ENCODE results near the gene TBXAS1.

The TBXAS1 gene

DNA sequence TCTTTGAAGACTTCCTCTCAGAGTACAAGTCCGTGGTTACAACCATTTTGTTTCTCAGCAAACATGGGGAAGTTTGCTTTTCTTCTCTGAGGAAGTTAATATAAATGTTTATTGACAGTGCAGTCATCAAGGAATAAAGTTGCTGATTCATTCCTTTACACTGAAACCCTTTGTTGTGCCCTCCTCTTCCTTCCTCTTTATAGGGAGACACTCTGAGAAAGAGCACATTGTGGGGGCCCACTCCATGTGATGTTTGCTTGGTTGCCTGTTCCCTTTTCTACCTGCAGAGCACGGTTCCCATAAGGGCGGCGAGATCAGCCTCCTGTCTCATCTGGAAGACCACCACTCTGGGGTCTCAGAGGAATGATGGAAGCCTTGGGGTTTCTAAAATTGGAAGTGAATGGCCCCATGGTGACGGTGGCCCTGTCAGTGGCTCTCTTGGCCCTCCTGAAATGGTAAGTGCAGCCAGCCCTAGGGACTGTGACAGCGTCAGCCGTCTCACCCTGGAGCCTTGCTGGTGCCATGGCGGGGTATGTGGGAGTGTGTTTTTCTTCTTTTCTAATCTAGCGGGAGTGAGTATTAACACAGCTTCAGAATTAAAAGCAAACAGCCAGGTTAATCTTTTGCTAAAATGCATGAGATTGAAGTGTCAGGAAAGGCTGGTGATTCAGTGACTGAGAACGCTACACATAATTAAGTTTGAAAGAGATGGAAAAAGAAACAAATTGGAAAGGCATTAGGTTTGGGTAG lies at the start of gene TBXAS1:
TBXAS1 (plus strand) TSS at position 240 of the 750 bp plus-strand sequence; CDS start at position 367, 127 bp downstream.
- DNase-seq, result peak; percentile 85

DNA sequence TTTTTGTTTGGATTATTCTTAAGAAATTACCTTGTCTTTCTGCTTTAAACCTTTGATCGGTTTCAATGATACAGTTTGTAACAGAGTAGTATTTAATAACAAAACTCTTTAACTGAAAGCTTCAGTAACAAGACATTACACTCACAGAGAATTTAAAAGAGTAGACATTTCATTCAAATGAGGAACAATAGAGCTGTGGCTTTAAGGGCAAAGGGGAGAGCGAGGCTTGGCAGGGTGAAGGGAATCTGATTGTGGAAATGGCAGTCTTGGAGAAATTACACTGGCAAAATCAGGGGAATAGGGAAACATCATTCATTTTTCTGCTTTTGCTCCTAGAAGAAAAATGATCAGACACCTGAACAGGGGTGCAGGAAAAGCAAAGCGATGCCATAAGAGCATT lies 46.1 kb upstream of the TBXAS1 start:
- no peak for DNase-seq

DNA sequence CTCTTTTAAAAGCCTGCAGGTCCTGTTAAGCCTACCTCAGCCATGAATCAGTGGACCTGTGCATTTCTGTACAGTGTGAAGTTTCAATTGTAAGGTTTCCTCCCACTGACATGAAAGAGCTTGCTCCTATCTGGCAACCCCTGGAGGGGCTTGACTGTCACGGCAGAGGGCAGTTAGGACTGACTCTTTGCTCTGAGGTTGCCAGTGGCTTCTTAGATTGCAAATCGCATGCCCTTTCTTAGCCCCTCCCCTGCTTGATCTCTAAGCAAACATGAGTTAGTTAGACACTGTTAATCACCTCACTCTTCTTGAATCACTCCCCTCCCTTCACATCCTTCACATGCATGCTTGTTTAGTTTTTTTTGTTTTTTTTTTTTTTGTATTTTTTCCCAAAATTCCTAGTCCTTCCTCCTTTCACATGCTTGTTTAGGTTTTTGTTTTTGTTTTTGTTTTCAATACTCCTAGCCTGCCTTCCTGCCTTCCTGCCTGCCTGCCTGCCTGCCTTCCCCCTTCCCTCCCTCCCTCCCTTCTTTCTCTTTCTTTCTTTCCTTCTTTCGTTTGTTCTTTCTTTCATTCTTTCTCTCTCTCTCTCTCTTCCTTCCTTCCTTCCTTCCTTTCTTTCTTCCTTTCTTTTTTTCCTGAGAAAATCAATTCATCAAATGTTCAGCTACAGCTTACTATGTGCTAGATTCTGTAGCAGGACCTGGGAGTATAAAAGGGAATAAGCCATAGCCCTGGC lies 45.2 kb upstream of the TBXAS1 start:
- DNase-seq, result no peak

DNA sequence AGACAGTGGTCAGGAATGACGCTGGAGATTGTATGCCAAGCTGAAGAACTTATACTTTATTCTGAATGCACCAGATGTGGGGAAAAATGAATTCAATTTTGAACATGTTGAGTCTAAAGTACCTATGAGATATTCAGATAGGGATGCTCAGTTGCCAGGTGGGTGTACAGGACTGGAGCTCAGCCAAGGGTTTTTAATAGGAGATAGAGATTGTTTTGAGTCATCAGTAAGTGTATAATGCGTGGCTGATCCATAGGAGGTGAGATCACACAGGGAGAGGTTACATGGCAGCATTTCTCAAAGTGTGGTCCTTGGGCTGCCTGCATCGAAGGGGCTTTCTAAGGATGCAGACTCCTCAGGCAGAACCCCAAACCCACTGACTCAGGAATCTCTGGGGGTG lies 44.4 kb upstream of the TBXAS1 start:
- no peak for DNase-seq

DNA sequence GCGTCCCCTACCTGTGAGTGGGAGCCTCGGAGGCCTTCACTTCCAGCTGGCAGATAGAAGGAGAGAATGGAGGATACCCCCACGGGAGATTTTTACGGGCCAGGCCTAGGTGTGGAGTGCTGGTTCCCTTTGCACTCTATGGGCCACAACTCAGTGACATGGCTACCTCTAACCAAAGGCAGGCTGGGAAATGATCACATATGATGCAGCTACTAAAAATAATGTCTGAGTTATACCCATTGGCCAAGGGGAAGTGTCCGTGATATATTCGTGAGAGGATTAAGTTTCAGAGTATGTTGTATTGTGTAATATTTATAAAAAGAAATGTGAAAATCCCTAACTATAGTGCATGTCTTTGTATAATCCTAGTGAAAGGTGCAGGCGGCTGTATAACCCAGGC lies 37.7 kb upstream of the TBXAS1 start:
- DNase-seq, result peak; percentile 66

DNA sequence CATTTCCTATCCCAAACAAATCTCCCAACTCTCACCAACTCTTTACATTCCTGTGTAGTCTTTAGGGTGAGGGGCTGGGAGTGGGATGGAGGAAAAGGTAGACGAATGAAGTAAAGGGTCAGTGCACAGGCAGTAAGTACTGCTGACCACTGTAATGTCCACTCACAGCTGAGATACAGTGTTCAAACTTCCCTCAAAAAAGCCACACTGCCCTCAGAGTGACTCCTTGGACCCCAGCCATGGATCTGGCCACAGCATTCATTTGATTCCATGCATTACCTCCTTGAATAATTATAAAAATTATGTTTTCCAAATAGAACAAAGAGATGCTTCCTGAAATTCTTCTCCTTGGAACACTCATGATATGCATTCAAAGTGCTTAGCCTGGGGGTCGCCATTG lies 31.5 kb upstream of the TBXAS1 start:
- DNase-seq, result no peak

DNA sequence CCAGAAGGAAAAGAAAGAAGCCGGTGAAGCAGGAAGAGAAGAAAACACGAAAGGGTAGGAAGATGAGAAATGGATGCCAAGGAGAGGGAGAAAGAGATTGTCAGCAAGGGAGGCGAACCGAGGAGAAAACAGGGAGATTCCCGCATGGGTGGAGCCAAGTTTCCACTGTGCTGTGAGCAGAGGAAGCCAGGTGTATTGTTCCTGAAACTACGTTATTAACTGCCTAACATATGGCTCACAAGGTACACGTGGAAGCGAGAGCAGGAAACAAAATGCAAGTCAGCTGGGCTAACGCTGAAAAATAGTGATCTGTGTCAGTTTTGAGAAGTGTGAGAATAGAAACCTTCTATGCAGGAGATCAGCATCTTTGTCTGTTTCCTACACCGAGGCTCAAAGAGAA lies 30.8 kb upstream of the TBXAS1 start:
- DNase-seq, result no peak

DNA sequence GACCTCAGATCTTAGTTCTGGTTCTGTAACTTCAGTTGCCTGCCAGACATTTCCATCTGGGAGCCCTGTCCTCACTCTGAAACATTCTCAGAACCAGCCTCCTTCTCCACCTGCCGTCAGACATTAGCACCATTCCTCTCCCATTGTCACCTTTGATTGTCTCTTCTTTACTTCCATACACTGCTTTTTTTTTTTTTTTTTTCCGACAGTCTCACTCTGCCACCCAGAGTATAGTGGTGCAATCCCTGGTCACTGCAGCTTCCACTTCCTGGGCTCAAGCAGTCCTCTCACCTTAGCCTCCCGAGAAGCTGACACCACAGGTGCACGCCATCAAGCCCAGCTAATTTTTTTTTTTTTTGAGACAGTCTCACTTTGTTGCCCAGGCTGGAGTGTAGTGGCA lies 30.2 kb upstream of the TBXAS1 start:
- DNase-seq, result no peak

DNA sequence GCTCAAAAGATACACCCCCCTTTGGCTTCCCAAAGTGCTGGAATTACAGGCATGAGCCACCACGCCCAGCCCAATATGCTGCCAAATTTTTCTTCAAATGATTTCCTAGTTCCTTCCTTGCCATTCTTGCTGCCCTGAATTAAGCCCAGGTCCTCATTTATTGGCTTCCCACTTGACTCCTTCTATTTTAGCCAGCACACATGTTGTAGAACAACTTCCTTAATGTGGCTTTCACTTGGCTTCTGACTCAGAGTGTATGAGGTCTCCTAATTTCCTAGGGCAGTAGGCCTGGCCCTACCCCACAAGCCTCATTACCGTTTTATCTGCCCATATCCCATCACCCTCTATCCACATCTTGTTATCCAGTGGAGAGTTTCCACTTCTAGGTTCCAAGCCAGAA lies 29.5 kb upstream of the TBXAS1 start:
- DNase-seq, result peak; percentile 80

DNA sequence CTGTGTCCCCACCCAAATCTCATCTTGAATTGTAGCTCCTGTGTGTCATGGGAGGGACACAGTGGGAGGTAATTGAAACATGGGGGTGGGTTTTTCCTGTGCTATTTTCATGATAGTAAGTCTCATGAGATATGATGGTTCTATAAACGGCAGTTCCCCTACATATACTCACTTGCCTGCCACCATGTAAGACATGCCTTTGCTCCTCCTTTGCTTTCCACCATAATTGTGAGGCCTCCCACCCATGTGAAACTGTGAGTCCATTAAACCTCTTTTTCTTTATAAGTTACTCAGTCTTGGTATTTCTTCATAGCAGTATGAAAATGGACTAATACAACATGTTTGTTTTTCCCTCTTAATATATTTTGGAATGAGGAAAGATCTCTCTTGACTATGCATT lies 24.5 kb upstream of the TBXAS1 start:
- DNase-seq, result no peak

DNA sequence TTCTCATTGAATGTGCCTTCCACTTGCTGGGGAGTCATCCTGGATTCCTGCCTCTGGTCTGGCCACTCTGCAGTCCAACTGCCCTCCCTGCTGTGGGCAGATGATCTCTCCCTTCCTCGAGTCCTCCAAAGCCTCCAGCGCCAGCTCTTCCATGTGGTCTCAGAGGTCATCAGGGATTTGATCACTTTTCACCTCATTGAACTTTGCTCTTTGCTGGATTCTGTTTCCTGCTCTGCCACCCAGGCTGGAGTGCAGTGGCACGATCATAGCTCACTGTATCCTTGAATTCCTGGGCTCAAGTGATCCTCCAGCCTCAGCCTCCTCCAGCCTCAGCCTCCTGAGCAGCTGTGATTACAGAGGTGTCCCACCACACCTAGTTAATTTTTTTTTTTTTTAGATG lies 22.1 kb upstream of the TBXAS1 start:
- DNase-seq, result no peak

DNA sequence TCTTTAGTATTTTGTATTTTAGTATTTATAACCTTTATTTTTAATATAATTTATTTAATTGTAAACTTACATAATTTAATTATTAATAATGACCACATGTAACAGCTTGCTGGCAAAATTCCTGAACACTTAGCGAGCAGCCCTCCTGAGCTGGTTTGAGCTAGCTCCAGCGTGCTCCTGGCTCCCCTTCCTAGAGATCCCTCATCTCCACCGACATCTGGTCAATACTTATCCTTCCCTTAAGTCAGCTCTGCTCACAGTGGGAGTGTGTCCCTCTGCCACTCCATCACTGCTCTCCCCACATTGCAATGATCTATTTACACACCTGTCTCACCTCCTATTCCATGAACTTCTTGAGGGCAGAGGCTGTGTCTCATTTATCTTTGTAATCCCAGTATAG lies 20.6 kb upstream of the TBXAS1 start:
- DNase-seq, result no peak

DNA sequence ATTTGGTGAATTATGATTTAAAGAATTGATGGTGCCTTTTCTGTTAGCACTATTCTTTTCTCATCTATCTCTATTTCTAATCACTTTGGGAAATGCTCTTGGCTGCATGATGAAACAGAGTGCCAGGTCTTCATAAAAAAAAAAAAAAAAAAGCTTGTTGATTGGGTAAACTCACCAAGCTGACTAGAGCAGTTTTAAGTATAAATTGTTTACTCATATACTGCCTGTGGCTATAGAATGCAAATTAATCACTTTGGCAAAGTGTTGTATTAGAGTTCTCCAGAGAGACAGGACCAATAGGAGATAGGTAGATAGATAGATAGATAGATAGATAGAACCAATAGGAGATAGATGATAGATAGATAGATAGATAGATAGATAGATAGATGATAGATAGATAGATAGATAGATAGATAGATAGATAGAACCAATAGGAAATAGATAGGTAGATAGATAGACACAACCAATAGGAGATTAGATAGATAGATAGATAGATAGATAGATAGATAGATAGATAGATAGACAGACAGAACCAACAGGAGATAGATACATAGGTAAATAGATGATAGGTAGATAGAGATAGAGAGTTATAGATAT lies 20.1 kb upstream of the TBXAS1 start:
- no peak for DNase-seq

DNA sequence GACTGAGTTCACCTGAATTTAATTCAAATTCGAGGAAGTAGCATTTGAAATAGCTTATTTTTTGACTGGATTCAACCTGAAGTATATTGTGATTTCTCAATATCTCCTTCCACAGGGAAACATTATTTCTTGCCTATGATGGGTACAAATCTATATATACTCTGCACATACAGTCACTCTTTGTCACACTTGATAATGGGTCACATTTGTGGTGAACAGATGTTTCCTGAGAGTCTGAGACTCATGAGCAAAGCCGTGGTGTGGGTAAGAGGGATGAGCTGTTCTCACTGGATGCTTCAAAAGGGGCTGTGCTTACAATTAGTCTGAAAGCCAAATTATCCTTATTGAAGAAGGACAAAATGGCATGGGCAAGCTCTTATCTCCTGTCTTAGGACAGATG lies 18.0 kb upstream of the TBXAS1 start:
- peak; percentile 29 for DNase-seq

DNA sequence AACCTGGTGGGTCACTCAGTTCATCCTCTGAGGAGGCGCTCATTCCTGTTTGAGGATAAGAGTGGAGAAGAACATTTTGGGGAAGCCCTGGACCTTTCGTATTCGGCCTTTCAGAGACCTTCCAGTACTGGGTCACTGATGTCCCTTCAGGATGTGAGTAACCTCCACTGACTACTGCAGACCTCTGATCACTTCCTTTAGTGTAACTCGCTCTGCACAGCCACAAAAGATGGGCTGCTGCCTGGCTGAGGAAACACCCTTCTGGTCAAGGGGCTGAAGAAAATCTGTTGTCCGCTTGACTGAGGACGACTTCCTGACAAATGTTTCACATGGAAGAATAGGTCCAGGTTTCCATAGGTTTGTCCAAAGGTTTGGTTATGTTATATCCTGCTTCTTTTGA lies 15.9 kb upstream of the TBXAS1 start:
- DNase-seq, result peak; percentile 27

DNA sequence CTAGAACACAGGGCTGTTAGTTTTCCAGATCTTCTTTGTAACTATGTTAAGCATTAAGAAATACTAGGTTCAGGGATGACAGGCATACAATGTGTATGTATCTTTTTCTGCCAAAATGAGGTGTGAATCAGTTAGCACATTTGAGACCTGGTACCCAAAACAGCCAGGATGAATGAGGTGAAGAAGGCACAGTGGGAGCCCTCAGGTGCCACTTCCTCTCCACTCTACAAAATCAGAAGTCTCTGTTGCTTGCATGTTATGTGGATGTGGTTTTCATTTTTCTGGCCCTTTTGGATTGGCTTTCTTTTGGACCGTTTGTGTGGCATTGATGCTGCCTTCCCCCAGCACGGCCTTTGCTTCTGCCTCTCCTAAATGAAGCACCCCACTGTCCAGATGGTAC lies 15.4 kb upstream of the TBXAS1 start:
- DNase-seq, result no peak

DNA sequence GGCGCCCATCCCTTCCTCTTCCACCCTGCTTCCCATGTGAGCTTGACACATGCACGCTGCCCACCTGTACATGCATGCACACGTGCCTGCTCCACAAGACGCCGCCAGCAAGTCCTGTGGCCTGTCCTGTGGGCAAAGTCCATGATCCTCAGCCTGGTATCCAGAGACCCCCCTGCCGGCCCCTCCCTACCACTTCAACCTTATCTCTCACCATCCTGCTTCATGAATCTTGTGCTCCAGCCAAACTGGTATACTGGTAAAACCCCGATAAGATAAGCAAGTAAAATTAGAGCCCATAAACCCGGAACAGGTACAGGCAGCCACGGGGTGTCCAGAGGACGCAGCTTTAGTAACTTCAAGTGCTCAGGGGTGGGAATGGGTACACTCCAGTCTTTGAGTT lies 11.8 kb upstream of the TBXAS1 start:
- no peak for DNase-seq

DNA sequence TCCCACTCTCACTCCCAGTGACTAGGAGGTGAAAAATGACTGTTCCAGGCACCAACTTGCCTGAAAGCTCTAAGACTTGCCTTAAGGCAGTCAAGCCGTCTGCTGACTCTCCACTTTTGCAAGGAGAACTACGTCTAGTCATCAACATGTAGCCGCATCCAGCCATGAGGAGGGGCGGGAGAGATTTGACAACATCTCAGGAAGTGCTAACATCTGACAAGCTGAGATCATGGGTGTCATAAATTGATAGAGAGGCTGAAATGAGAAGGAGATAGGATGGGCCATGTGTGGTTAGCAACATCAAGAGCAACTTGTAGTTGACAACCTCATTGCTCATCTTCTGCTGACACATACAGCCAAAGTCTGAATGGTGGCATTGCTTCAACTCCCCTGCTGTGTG lies 9.0 kb upstream of the TBXAS1 start:
- peak; percentile 81 for DNase-seq

DNA sequence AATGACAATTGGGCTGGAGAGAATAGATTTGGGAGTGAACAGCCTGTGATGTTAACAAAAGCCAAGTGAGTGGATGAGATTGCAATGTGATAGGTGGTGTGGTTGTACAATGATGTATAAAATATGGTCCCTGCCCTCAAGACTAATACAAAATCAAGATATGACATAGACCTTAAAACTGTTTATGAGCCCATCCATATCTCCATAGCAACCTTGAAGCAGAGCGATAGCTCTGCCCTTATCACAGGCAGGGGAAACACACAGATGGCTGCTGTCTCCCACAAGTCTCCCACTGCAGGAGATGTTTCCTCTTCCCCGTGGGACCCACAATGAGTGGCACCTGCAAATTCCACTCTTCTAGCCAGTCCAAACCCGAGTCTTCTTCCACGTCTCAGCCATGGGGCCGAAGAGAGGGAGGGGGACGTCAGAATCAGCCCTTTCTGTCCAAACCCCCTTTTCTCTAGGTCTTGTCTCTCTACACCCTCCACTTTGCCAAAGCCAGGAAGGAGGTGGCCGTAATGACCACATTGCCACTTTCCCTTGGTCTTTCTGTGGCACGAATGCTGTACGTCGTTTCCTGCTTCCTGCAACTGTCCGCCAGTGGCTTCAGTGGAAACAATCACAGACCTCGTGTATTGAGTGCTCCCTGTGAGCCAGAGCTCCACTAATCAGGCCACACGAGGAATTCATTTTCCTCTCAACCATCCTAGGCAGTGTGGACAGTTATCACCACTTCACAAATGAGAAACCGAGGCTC lies 7.5 kb upstream of the TBXAS1 start:
- no peak for DNase-seq

DNA sequence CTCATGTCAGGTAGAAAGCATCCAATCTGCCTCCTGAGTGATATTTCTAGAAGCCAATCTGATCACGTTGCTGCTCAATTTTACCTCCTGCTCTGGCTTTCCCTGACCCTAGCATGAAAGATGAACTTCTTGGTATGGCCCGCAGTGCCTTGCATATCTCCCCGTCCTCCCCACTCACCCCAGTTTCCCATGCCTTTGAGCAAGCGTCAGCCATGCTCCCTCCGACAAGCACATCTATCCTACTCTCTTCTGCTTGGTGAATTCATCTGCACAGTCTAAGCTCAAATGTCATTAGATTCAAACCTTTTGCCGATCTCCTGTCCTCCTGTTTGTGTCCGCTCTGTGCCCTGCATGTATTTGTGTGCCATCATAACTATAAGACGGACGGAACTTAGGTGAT lies 6.2 kb upstream of the TBXAS1 start:
- DNase-seq, result no peak

DNA sequence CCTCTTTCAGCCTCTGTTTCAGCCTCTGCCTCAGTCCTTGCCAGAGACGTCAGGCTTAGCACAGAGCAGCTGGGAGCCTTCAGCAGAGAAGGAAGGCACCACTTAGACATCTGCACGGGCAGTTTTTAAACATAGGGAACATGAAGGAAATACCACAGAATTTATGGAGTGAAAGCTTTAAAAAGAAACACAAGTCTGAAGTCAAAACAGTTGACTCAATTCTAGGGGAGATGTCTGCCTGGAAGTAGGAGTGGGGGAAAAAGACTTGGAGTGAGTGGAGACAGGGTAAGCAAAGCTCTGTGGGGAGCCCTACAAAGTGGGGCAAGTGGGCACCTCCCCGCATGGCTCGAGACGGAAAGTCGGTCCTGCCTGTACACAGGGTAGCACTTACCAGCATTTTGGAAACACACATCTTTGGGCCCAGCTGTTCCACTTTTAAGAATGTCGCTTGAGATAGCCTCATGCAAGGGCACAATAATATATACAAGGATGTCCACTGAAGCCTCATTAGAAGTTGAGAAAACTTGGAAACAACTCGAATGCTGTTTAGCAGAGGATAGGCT lies 5.0 kb upstream of the TBXAS1 start:
- DNase-seq, result no peak

DNA sequence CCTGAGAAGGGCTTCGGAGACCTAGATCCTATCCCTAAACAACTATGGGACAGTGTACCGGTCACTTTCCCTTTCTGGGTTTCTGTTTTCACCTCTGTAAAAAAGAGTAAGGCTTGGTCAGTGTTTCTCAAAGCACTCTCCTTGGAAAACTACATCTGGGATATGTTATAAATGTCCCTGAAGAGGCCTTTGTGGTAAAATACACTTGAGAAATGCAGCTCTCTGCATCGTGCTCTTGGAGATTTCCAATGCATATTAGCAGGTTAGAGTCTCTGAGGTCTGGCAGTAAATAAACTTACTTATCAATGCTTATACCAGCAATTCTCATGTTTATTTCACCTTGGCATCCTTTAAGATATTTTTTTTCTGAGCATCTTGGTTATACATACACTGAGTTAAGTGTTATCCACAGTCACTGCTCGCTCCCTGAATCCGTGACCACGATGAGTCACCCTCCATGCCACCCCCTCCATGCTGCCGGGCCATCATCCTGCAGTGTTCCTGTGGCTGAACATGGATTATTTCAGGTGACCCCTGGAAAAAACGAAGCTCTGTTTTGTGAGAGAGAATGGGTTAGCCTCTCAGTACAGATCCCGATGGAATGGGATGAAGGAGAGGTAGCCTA lies 3.3 kb upstream of the TBXAS1 start:
- peak; percentile 42 for DNase-seq

DNA sequence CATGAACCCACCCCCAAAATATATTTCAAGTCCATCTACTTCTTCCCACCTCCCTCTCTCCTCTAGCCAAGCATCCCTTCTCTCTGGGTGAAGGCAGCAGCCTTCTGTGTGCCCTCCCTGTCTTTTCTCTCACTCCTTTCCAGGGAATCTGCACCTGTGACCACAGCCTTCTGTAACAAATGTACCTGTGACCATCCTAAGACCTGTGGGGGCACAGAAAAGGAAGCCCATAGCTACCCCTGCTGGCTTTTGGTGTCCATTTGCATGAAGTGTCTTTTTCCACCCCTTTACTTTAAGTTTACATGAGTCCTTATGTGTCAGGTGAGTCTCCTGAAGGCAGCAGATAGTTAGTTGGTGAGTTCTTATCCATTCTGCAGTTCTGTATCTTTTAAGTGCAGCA lies 2.0 kb upstream of the TBXAS1 start:
- no peak for DNase-seq

All from suppressor macrophage treated with lipopolysaccharide for 4 hours (primary cell).